ENCODE measurements around the gene UBC. TPM values are rescaled to one million over a fixed set of nuclear protein-coding genes. Genes with fewer than 3 reads are reported as not detected.
A peak's percentile ranks its signal among the peaks of the same experiment; 100 is the strongest.
"Not testable (repeated sequence)": the region's sequence is repeated elsewhere in the genome, so short reads cannot be mapped to it uniquely, and the experiment has no call there.

The UBC gene
- polyA plus RNA-seq, 1 experiment: 1,376 TPM

- DNase-seq (ENCODE audit: low read depth, low spot score): no peak
- Histone ChIP-seq H3K9me3 (ENCODE audit: control insufficient read depth, insufficient read depth, low read length) (no peaks in the 10 kb centered on the region; the same call in 1 of the 2 replicates), H3K4me3 (ENCODE audit: low read depth, low read length) (peak overlapping the region; percentile 66), H3K27ac (ENCODE audit: low read depth, low read length) (peak overlapping the region; percentile 97), H3K27me3 (ENCODE audit: control insufficient read depth, insufficient read depth, low read length) (no peaks in the 10 kb centered on the region)
- no peak for TF ChIP-seq CTCF (IDR thresholded peaks at IDR 0.05; ENCODE audit: low read depth, low read length)
- POLR2A ChIA-PET: interaction anchor here (0.6 to 3.9 kb wide), 5 partner anchors 11 to 34 kb away, joined by 4 to 39 read pairs (median 16); partner anchors contain the start of gene UBC
- CTCF ChIA-PET: interaction anchor here (1.1 to 8.5 kb wide), 3 partner anchors 21 to 33 kb away, joined by 3 to 83 read pairs (median 4); no protein-coding TSS in a partner anchor
These were observed 24.1 kb upstream of the UBC start for GRCh38 chr12:124938587-124938986.

- CTCF ChIA-PET: interaction anchor here (1.1 to 8.5 kb wide), 3 partner anchors 21 to 32 kb away, joined by 3 to 83 read pairs (median 4); no protein-coding TSS in a partner anchor
- no peak overlapping the region for H3K4me3 ChIP-seq (ENCODE audit: low read depth, low read length)
These were observed 23.7 kb upstream of the UBC start for GRCh38 chr12:124938108-124938507.

GRCh38 chr12:124931528-124931927, 17.1 kb upstream of the UBC start:
- H3K4me3 ChIP-seq (ENCODE audit: low read depth, low read length); POLR2A ChIA-PET; DNase-seq (ENCODE audit: low read depth, low spot score); H3K27ac ChIP-seq (ENCODE audit: low read depth, low read length); H3K27me3 ChIP-seq (ENCODE audit: control insufficient read depth, insufficient read depth, low read length); H3K9me3 ChIP-seq (ENCODE audit: control insufficient read depth, insufficient read depth, low read length): not testable (repeated sequence)
- CTCF ChIA-PET: interaction anchor here (1.9 to 2.4 kb wide), 2 partner anchors 9 to 25 kb away, joined by 8 to 17 read pairs; no protein-coding TSS in a partner anchor

More at GRCh38 chr12:124938108-124938507, 23.7 kb upstream of the UBC start:
- Histone ChIP-seq H3K27ac (ENCODE audit: low read depth, low read length) (no peak overlapping the region), H3K27me3 (ENCODE audit: control insufficient read depth, insufficient read depth, low read length) (no peaks in the 10 kb centered on the region), H3K9me3 (ENCODE audit: control insufficient read depth, insufficient read depth, low read length) (no peaks in the 10 kb centered on the region; the same call in 1 of the 2 replicates)
- DNase-seq (ENCODE audit: low read depth, low spot score): no peak
- POLR2A ChIA-PET: interaction anchor here (0.6 to 3.9 kb wide), 5 partner anchors 10 to 33 kb away, joined by 3 to 39 read pairs (median 16); partner anchors contain the start of gene UBC
- TF ChIP-seq CTCF (IDR thresholded peaks at IDR 0.05; ENCODE audit: low read depth, low read length): no peak

GRCh38 chr12:124930586-124930985, 16.1 kb upstream of the UBC start:
- DNase-seq (ENCODE audit: low read depth, low spot score): no peak
- no peak for TF ChIP-seq CTCF (IDR thresholded peaks at IDR 0.05; ENCODE audit: low read depth, low read length)
- H3K27me3 ChIP-seq (ENCODE audit: control insufficient read depth, insufficient read depth, low read length): no peaks in the 10 kb centered on the region
- no peak overlapping the region for H3K4me3 ChIP-seq (ENCODE audit: low read depth, low read length)
- POLR2A ChIA-PET: no interaction called here
- no peaks in the 10 kb centered on the region for H3K9me3 ChIP-seq (ENCODE audit: control insufficient read depth, insufficient read depth, low read length)
- H3K27ac ChIP-seq (ENCODE audit: low read depth, low read length): no peak overlapping the region
- CTCF ChIA-PET: interaction anchor here (1.9 to 2.4 kb wide), 2 partner anchors 10 to 24 kb away, joined by 8 to 17 read pairs; no protein-coding TSS in a partner anchor

GRCh38 chr12:124929649-124930419, 15.4 kb upstream of the UBC start:
- no peak for DNase-seq (ENCODE audit: low read depth, low spot score)
- no peak overlapping the region for H3K4me3 ChIP-seq (ENCODE audit: low read depth, low read length)
- no peaks in the 10 kb centered on the region for H3K27me3 ChIP-seq (ENCODE audit: control insufficient read depth, insufficient read depth, low read length)
- no peaks in the 10 kb centered on the region for H3K9me3 ChIP-seq (ENCODE audit: control insufficient read depth, insufficient read depth, low read length)
- CTCF ChIA-PET: no interaction called here
- TF ChIP-seq CTCF (IDR thresholded peaks at IDR 0.05; ENCODE audit: low read depth, low read length): no peak
- H3K27ac ChIP-seq (ENCODE audit: low read depth, low read length): no peak overlapping the region
- POLR2A ChIA-PET: no interaction called here

Data from AG04450 (cell line).